H1 (cell line): ENCODE measurements around the gene HIVEP3.

Experiments used
- CHD2 ChIP-seq: IDR thresholded peaks from 2 replicates; pipeline ENCODE4 v1.6.1; 2012; ENCODE audit warnings: low read length, improper control_type of control experiment
- JUND ChIP-seq: IDR thresholded peaks from 2 replicates; pipeline ENCODE4 v1.6.1; 2011; ENCODE audit warnings: mild to moderate bottlenecking, improper control_type of control experiment, low read length
- POLR2AphosphoS5 ChIP-seq: IDR thresholded peaks from 2 replicates; pipeline ENCODE4 v1.6.1; 2011; ENCODE audit warnings: low read depth, low read length
- RXRA ChIP-seq: IDR thresholded peaks from 2 replicates; pipeline ENCODE4 v1.6.1; 2011; ENCODE audit warnings: low read depth, mild to moderate bottlenecking, low read length, moderate library complexity; ENCODE audit not compliant: insufficient read depth
- SUZ12 ChIP-seq: fragments of 200-600 bp; sonication (generic); IDR thresholded peaks from 2 replicates; pipeline ENCODE4 v1.6.1; 2012; ENCODE audit warnings: mild to moderate bottlenecking, inconsistent platforms, low read length, moderate library complexity, mixed read lengths
- TCF12 ChIP-seq: IDR thresholded peaks from 2 replicates; pipeline ENCODE4 v1.6.1; 2011; ENCODE audit warnings: low read depth, mild to moderate bottlenecking, low read length
- TF ChIP-seq, protein P1 (sequence below), 3 experiments: IDR thresholded peaks; 1 replicate in 2 of 3; 2 replicates in 1 of 3; pipeline versions ENCODE4 v1.5.1 to v1.6.1; 2011; ENCODE audit warnings: low read length in 3 of 3, mild to moderate bottlenecking in 3 of 3, inconsistent platforms in 2 of 3, low read depth in 1 of 3, moderate library complexity in 1 of 3; ENCODE audit not compliant: insufficient read depth in 1 of 3; ENCODE audit errors: control extremely low read depth in 1 of 3

DNA sequence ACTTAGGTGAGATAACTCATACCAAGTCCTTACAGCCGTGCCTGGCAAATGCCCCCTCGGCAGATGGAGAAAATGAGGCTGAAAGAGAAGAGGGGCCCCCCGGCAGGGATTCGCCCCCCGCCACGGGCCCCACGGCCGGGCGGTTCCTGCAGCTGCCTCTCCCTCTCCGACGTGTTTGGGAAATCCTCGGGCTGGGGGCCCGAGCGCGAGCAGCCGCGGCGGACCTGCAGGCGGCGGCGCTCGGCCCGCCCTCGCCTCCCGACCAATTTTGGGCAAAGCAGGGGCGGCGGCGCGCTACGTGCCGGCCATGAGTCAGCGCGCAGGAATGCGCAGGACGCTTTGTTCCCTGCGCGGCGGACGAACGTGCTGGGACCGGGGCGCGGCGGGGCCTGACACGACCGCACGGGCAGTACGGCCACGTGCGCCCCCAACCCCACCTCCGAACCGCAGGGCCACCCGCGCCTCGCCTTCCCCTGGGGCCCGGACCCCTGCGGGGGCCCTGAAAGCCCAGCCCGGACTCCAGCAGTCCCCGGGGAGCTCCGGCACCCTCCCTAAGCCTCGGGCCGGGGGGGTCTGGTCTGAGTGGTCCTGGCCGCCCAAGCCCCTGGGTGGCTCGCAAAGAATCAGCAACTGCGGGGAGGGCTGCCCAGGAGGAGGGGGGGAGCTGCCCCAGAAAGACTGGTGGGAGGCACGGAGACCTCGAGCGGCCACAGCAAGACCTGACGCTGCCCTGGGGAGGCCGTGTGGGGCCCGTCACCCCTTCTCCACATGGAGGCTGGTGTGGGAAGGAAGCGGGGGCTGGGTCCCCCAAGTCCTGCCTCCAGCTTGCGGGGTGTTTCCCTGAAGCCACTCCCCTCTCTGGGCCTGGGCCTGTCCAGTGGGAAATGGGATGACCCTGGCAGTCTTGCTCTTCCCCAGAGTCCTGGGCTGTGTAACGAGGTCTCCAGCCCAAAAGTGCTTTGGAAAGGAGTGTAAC, 422.4 kb downstream of the HIVEP3 start:
- TF ChIP-seq JUND (peak; percentile 100), CHD2 (no peak; the same call in 1 of the 2 replicates), SUZ12 (no peak), TCF12 (no peak), RXRA (no peak), POLR2AphosphoS5 (peak; percentile 38)
- TF ChIP-seq, protein P1, sequence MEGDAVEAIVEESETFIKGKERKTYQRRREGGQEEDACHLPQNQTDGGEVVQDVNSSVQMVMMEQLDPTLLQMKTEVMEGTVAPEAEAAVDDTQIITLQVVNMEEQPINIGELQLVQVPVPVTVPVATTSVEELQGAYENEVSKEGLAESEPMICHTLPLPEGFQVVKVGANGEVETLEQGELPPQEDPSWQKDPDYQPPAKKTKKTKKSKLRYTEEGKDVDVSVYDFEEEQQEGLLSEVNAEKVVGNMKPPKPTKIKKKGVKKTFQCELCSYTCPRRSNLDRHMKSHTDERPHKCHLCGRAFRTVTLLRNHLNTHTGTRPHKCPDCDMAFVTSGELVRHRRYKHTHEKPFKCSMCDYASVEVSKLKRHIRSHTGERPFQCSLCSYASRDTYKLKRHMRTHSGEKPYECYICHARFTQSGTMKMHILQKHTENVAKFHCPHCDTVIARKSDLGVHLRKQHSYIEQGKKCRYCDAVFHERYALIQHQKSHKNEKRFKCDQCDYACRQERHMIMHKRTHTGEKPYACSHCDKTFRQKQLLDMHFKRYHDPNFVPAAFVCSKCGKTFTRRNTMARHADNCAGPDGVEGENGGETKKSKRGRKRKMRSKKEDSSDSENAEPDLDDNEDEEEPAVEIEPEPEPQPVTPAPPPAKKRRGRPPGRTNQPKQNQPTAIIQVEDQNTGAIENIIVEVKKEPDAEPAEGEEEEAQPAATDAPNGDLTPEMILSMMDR (IDR thresholded peaks at IDR 0.05; ENCODE audit: control extremely low read depth in 1 of 3, insufficient read depth in 1 of 3, low read depth in 1 of 3, low read length in 3 of 3), result 0 out of 4 replicates have a peak, but pooled peaks of 1 of the 3 experiments have one; percentile 5
